ENCODE results near the gene ADGRD1.
A peak's percentile ranks its signal among the peaks of the same experiment; 100 is the strongest.
"Not testable (repeated sequence)": the region's sequence is repeated elsewhere in the genome, so short reads cannot be mapped to it uniquely, and the experiment has no call there.

Gene ADGRD1

DNA sequence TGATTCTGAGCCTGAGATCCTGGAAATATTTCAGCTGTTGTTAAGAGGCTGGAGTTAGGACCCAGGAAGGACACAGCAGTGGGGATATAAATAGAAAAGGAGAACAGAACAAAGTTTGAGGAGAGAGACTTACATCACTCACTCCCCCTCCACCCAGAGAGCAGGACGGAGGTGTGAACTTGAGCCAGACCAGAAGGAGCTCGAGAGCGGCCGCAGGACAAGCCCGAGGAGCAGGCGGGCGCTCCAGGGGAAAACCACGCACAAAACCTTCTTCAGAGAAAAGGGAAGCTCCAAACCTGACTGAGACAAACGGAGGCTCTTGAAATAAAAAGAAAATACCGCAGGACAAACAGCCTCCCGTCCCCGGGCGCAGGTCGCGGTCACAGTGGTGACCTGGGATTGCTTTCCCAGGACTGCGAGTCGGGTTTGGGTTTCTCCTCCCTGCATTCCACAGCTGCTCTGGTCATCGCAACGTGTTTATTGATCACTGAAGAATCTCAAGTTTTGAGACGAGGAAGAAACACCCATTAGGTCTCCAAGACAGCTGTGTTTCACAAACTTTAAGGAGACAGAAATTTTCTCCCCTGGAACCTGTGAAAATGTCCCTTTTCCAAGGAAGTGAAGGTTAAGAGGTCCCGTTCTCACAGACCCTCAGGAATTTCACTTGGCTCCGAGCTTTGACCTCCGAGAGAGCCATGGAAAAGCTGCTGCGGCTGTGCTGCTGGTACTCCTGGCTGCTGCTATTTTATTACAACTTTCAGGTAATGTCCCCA lies at the start of gene ADGRD1:
TSS of gene ADGRD1 (plus strand) at position 137 of the 773 bp plus-strand sequence. CDS start at position 696, 559 bp downstream.
- no peak for DNase-seq

DNA sequence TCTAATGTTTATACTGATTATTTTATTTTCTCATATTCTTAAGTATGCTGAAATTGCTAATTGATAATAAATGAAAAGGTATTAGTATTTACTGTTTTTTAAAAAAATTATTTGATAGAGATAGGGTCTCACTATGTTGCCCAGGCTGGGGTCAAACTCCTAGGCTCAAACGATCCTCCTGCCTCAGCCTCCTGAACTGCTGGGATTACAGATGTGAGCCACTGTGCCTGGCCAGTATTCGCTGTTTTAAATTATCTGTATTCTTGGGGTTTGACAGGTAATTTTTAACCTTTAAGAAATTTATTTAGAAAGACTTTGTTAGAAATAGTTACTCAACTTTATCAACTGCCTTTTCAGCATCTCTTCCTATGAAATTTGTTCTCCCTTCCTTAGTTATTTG lies 49.6 kb upstream of the ADGRD1 start:
- no peak for DNase-seq

DNA sequence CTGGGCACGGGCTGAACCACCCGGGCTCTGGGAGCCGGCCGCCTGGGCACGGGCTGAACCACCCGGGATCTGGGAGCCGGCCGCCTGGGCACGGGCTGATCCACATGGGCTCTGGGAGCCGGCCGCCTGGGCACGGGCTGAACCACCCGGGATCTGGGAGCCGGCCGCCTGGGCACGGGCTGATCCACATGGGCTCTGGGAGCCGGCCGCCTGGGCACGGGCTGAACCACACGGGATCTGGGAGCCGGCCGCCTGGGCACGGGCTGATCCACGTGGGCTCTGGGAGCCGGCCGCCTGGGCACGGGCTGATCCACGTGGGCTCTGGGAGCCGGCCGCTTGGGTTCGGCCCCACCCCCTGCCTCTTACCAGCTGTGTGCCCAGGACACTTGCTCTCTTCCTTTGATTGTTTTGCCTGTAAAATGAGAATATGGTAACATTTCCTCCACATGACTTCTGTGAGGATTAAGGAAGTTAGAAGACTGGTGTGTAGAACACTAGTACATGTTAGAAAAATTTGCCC lies 48.7 kb upstream of the ADGRD1 start:
- not testable (repeated sequence) for DNase-seq

DNA sequence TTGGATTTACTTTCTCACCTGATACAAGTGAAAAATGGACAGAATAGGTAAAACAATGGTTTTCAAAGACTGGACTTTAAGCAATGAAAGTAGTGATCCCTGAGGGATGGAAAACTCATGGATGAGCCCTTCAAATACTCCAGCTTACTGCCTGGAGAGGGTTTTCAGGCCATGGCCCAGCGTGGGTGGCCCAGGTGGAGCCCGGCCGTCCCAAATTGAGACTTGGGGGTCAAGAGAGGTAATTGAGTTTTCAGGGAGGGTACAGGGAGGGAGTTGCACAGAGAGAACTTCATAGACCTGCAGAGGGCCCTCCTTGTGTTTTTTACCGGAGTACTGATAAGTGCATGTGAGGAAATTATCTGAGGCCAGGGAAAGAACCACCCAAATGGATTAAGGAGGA lies 44.6 kb upstream of the ADGRD1 start:
- no peak for DNase-seq

DNA sequence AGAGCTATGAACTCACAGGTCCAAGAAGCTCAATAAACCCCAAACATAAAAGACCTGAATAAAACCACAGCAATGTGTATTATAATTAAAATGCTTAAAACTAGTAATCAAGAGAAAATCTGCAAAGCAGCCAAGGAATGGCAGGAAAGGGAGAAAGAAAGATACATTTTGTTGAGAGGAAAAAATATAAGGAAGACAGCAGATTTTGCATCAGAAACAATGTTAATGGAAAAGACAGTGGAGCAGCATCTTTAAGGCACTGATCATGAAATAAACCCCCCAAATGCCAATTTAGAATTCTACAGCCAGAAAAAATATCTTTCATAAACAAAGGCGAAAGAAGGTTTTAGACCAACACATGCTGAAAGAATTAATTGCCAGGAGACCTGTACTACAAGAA lies 42.5 kb upstream of the ADGRD1 start:
- no peak for DNase-seq

DNA sequence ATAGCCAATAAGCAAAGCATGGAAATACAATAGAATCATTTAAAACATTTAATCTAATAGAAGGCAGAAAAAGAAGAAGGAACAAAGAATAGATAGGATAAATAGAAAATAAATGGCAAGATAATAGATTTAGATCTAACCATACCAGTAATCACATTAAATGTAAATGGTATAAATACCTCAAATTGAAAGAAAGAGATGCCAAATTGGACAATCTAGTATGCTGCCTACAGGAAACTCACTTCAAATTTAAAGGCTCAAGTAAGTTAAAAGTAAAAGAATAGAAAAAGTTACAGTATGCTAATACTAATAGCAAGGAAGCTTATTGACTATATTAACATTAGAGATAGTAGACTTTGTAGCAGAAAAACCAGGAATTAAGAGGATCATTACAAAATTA lies 41.8 kb upstream of the ADGRD1 start:
- no peak for DNase-seq

DNA sequence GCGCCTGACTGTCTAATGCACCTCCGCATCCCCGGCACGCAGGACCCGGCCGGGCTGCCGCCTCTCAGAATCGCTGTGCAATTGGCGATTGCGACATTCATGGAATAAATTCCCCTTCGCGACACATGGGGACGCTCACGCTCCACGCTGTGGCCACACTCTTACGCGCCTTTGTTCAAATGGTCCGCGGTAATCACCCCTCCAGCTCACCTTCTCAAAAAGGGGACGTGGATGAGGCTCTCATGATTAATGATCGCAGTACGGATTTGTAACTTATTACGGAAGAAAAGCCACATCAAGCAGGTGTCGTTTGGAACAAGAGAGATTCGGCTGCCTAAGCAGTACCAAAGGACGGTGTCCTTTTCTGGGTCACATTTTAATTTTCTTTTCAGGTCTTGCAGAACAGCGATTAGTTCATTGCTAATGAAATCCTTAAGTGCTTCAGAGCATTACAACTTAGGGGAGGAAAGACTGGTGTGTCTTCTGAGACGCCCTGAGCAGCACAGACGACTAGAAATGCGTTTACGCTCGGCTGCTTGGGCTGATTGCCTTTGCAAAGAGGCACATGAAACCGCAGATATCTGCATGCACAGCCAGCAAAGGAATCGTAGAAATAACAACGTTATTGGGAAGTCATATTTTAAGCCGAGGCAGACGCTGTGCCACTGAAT lies 37.3 kb upstream of the ADGRD1 start:
- peak; percentile 87 for DNase-seq

DNA sequence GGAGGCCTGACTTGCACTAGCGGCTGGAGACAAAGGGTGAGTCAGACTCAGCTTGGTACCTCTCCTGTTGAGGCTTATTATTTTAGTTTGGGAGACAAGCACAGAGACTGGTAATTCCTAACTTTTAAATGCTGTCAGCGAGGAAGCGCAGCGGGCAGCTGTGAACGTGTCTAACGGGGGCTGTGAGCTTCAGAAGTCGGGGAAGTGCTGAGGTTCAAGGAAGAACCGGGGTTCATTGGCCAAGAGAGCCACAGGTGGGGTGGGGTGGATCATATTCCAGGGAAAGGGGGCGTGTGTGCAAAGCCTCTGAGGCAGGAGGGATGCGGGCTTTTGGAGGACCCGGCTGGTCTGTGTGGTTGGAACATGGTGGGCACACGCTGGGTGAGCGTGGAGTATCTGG lies 36.1 kb upstream of the ADGRD1 start:
- DNase-seq: no peak

DNA sequence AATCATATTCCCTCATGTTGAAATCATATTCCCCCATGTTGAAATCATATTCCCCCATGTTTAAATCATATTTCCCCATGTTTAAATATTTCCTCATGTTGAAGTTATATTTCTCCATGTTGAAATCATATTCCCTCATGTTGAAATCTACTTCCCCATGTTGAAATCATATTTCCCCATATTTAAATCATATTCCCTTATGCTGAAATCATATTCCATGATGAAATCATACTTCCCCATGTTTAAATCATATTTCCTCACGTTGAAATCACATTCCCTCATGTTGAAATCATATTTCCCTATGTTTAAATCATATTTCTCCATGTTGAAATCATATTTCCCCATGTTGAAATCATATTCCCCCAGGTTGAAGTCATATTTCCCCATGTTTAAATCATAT lies 34.6 kb upstream of the ADGRD1 start:
- no peak for DNase-seq

DNA sequence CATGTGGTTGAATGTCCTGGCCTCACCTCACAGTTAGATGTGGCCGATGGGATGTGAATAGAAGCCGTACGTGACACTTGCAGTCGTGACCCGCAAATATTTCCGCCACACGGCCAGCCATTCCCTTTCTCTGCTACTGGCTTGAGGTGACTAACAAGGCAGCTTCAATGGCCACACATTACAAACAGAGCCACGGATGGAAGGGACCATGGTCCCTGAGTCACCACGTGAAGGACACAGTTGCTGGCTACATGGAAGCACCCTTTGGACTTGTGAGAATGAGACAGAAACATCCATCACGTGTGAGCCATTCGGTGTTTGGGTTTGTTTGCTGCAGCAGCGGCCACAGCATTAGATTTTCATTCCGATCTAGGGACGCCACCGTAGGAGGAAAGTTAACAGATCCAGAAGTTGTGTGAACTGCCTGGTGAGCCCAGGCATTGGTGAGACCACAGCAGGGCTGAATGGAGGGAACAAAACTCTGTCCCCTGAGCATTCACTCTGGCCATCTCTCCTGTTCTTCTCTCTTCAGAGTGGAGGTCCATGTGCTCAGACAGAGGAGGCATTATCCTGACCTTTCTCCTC lies 33.5 kb upstream of the ADGRD1 start:
- no peak for DNase-seq

DNA sequence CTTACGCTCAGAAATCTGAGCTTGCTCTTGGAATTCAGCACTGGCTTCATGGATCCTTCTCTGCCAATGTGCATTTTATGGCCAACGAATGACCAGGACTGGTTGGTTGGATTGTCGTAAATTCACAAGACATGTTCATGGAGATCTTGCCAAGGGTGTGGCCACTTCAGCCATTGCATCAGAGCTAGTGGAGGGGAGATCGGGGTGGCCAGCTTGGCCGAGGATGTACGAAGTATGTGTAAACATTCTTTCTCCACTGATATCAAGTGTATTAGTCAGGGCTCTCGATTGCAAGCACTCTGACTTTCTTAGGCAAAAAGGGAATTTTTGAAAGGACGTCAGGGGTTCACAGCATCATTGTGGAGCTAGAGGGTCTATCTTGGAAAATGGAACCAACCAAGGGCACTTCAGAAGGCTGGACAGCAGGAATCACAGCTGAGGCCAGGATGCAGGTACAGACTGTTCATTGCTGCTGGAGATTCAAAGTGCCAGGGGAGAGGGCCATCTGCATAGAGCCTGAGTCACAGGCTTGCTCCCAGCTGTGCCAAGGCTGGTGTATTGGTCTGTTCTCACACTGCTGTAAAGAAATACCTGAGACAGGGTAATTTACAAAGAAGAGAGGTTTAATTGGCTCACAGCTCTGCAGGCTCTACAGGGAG lies 32.9 kb upstream of the ADGRD1 start:
- no peak for DNase-seq

DNA sequence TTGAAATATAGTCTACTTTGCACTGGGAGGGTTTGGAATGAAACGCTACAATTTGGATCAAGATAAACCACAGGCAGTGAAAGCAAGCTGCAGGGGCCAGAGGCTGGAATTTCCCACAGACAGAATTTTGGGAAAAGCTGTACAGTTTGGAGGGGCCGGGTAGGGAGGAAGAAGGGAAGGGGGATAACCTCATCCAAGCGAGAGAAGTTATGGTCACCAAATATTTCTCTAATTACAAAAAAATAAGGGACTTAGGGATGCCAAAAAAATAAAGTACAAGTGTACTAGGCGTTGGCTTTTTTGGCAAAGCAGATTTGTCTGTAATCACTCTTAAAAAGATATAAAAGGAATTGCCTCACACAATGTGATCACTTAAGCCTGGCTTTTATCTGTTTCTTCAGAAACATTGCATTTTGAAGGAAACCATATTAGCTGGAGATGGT lies 31.2 kb upstream of the ADGRD1 start:
- DNase-seq: no peak

DNA sequence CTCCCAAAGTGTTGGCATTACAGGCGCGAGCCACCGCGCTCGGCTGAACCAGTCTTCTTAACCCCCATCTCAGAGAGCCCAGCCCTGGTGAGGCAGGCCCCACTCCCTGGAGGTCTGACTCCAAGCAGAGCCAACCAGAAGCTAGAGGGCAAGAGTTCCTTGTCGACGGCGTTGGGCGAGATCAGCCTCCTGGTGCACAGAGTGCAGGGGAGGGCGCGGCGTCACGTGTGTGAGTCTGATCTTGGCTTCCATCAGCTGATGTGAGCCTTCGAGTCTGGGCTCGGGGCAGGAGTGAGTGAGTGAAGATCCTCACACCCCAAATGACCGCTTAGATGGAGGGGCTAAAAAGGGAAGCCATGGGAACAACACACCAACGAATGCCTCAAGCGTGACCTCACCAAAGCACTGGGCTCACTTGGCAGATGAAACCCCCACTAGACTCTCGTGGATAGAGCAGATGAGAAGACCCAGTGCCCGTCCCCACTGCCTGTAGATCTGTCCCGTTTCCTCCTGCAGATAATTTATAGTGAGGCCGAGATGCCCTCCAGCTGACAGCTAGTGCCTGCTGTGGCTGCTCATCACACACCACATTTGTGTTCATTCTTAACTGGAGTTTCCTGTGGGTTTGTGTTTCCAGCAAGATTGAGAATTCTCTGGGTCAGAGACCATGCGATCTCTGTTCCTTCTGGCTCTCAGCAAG lies 28.6 kb upstream of the ADGRD1 start:
- no peak for DNase-seq

DNA sequence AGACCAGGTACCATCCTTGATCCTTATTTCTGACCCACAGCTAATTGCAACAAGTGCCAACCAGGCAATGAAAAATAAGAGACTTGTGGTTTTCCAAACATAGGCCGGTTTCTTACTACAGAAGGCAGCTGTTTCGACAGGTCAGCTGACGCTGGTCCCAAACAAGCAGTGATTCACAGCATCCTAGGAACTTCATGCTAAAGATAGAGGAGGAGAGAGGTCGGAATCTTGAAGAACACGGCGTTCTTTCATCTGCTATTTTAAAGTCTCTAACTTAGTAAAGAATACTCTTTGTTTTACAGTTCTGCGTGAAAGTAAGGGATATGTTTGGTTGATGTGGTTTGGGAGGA lies 28.1 kb upstream of the ADGRD1 start:
- DNase-seq: no peak

DNA sequence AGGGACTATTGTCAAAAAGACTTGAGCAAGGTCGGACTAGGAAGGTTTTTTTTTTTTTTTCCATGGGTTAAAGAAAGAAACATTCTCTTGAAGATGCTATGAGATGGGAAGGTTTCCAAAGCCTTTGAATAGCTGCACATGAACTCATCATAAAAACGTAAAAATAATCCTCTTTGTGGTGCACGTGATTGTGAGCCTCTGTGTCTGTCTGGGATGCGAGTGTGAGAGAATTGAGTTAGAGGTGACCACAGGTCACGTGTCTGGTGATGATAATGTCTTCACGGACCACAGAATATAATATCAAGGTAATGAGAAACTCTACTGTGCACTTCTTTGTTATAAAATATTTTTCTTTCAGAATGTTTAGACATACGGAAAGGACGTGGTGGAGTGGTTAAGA lies 24.3 kb upstream of the ADGRD1 start:
- no peak for DNase-seq

DNA sequence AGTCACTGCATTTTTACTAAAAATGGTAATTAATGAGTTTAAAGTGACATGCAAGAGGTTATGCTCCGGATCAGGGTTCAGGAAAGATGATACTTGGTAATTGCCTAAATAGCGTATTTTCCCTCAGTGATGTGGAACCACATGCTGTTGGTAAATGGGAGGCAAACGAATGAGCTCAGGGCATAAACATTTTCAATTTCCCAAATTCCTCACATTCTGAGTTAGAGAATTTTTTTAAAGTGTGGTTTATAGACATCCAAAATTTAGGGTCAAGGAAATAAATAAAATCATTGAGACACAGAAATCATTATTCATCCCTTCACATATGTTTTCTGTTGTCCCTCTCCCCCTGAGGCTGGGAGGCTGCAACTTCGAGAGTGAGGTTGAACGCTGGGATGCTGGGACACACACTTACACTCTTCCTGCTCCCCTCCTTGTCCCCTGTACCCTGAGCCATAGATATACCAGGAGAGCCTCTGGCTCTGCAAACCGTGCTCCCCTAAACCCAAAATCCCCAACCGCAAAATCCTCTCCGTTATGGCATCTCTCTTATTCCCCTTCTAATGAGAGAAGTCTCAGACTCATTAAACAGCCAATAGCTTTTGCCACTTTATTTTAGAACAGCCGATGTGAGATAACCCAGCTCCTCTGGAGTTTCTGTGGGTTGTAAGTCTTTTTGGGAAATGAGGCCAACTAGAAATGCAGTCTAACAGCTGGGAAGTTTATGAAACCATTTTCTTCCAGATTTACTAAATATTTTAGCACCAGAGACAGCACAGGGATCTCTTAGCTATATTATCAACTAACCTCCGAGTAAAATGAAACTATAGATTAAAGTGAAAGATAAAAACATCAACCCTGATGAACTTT lies 21.4 kb upstream of the ADGRD1 start:
- no peak for DNase-seq

DNA sequence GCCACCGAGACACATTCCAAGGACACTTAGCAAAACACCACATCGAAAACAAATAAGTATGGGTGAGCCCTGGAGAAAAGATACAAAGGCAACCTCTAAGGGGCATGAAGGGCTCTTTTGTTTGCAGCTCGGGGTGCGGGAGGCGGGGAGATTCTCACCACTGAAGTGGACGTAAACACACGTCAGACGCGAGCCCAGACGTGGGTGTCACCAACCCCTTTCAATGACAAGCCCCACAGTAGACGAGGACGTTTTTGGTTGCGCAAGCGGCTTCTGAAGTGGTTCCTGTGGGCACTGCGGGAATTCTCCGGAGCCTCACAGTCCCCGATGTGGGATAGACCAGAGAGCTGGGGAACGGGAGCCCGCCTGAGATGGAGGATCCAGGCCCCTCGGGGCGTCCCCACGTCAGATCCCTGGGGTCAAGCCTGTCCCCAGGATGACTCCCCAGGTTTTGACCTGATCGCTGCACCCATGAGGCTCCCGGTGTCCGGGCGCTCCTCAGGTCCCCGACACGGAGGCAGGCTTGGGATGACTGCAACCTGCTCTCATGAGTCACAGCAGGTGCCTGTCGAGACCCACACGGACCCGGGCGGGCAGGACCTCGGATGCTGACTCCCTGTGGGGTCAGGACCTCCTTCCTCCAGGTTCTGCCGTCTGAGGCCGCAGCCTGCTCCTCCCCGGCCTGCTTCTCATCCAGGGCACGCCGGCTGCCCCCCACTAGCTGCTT lies 20.3 kb upstream of the ADGRD1 start:
- DNase-seq: peak; percentile 4

DNA sequence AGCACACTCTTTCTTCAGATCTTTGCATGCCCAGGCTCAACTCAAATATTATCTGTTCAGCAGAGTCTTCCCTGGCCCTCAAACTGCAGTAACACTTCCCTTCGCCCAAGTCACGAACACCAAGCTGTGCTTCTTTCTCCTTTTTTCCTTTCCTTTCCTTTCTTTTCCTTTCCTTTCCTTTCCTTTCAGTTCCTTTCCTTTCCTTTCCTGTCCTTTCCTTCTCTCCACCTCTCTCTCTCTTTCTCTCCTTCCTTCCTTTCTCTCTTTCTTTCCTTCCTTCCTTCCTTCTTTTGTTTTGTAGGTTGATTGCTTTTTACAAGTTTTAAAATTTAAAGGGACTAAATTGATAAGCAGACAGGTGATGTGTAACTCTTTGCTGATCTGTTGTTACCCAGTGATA lies 19.0 kb upstream of the ADGRD1 start:
- DNase-seq: no peak

DNA sequence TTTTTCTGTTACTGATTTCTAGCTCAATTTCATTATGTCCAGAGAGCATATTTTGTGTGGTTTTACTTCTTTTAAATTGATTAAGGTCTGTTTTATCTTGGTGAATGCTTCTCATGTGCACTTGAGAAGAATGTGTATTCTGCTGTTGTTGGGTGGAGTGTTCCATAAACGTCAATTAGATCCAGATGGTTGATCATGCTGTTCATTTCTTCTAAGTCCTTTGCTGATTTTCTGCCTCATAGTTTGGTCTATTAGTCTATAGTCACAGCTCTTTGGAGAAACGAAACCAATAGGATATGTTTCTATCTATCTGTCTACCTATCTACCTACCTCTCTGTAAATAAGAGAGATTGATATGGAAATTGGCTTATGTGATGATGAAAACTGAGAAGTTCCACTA lies 17.1 kb upstream of the ADGRD1 start:
- no peak for DNase-seq

DNA sequence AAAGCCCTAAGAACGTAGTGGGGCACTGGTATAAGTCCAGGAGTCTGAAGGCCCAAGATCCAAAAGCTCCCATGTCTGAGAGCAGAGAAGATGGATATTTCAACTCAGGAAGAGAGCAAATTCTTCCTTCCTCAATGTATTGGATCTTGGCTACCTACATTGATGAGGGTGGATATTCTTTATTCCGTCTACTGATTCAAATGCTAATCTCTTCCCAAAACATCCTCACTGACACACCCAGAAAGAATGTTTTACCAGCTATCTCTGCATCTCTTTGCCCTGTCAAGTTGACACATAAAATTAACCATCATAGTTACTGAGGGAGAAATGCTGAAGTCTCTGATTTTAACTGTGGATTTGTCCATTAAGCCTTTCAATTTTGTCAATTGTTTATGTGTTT lies 16.6 kb upstream of the ADGRD1 start:
- no peak for DNase-seq

DNA sequence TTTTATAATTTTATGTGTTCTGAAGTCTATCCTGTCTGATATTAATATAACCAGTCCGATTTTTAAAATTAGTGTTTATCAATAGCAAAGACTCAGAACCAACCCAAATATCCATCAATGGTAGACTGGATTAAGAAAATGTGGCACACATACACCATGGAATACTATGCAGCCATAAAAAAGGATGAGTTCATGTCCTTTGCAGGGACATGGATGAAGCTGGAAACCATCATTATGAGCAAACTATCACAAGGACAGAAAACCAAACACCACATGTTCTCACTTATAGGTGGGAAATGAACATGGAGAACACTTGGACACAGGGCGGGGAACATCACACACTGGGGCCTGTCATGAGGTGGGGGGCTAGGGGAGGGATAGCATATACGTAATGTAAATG lies 16.2 kb upstream of the ADGRD1 start:
- not testable (repeated sequence) for DNase-seq
